K562 (cell line): ENCODE data around the gene OXSR1.

ENCODE experiments used
- CTCFL ChIP-seq: IDR thresholded peaks from 2 replicates; pipeline ENCODE4 v1.6.1; 2011; ENCODE audit warnings: borderline replicate concordance, low read depth, mild to moderate bottlenecking, moderate library complexity, low read length; ENCODE audit not compliant: insufficient read depth, poor library complexity, severe bottlenecking
- EP300 ChIP-seq: IDR thresholded peaks from 2 replicates; pipeline ENCODE4 v1.6.1; 2012; ENCODE audit warnings: low read length, improper control_type of control experiment
- ESRRB ChIP-seq: fragments of 250-450 bp; sonication (Bioruptor Pico); IDR thresholded peaks from 2 replicates; pipeline ENCODE4 v1.5.0; 2020; ENCODE audit warnings: mild to moderate bottlenecking, moderate library complexity, borderline replicate concordance
- EZH2 ChIP-seq: IDR thresholded peaks from 2 replicates; pipeline ENCODE4 v1.6.1; 2012; ENCODE audit warnings: low read depth, mild to moderate bottlenecking, inconsistent platforms, low read length, borderline replicate concordance
- MYC ChIP-seq, 2 experiments: fragments of 250-450 bp in 1 of 2; sonication (Bioruptor Pico) in 1 of 2; IDR thresholded peaks; 2 replicates each; pipeline versions ENCODE4 v1.5.1 to v1.6.1; 2012 to 2021; ENCODE audit warnings: low read depth in 2 of 2, borderline replicate concordance in 1 of 2, improper control_type of control experiment in 1 of 2, low read length in 1 of 2, mild to moderate bottlenecking in 1 of 2, moderate library complexity in 1 of 2
- POLR2AphosphoS5 ChIP-seq: IDR thresholded peaks from 2 replicates; pipeline ENCODE4 v1.6.1; 2011; ENCODE audit warnings: mild to moderate bottlenecking, low read depth, low read length, moderate library complexity; ENCODE audit not compliant: control insufficient read depth, insufficient read depth
- ZNF134 ChIP-seq: fragments of 250-450 bp; sonication (Bioruptor Pico); conservative IDR thresholded peaks from 2 replicates; pipeline ENCODE4 v1.4.0; 2020
- TF ChIP-seq, protein P1 (sequence below): fragments of 250-450 bp; sonication (Bioruptor Pico); IDR thresholded peaks from 2 replicates; pipeline ENCODE4 v1.8.0; 2022; ENCODE audit warnings: inconsistent platforms, mild to moderate bottlenecking, moderate library complexity, borderline replicate concordance
- TF ChIP-seq, protein P2 (sequence below), 3 experiments: IDR thresholded peaks in 2 of 3; conservative IDR thresholded peaks in 1 of 3; 2 replicates each; pipeline ENCODE4 v1.5.1; 2011 to 2012; ENCODE audit warnings: low read length in 3 of 3, mild to moderate bottlenecking in 3 of 3, control low read depth in 2 of 3, improper control_type of control experiment in 1 of 3, inconsistent platforms in 1 of 3, low read depth in 1 of 3, mixed read lengths in 1 of 3, moderate library complexity in 1 of 3; ENCODE audit not compliant: insufficient read depth in 2 of 3

DNA sequence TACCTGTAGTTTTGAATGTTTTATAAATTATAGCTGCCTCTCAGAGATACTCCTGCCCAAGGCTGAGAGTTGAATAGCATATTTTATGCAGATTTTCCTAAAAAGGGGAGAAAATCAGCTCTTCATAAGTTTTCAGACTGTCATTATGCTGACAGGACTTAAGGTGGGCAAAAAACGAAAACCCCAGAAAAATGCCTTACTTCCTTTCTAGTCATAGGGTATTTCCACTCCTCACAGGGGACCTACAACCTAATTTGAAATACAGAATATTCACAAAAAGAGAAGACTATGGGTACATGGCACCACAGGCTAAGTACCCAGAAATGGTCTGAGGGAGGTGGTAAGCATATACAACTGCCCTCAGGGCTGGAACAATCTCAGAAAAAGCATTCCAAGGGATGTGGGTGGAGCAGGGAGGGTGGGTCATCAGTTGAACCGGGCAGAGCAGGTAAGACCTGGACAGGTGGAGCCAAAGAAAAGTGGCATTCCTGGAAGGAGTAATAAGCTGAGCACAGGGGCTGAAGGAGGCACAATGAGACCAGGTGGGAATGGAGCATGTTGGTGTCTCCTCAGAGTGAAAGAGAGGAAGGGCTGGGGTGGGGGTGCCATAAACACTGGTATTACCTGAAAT lies 10.6 kb upstream of the OXSR1 start:
- TF ChIP-seq, protein P1, sequence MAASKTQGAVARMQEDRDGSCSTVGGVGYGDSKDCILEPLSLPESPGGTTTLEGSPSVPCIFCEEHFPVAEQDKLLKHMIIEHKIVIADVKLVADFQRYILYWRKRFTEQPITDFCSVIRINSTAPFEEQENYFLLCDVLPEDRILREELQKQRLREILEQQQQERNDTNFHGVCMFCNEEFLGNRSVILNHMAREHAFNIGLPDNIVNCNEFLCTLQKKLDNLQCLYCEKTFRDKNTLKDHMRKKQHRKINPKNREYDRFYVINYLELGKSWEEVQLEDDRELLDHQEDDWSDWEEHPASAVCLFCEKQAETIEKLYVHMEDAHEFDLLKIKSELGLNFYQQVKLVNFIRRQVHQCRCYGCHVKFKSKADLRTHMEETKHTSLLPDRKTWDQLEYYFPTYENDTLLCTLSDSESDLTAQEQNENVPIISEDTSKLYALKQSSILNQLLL (CRISPR knock-in tag), result no peak
- TF ChIP-seq, protein P2, sequence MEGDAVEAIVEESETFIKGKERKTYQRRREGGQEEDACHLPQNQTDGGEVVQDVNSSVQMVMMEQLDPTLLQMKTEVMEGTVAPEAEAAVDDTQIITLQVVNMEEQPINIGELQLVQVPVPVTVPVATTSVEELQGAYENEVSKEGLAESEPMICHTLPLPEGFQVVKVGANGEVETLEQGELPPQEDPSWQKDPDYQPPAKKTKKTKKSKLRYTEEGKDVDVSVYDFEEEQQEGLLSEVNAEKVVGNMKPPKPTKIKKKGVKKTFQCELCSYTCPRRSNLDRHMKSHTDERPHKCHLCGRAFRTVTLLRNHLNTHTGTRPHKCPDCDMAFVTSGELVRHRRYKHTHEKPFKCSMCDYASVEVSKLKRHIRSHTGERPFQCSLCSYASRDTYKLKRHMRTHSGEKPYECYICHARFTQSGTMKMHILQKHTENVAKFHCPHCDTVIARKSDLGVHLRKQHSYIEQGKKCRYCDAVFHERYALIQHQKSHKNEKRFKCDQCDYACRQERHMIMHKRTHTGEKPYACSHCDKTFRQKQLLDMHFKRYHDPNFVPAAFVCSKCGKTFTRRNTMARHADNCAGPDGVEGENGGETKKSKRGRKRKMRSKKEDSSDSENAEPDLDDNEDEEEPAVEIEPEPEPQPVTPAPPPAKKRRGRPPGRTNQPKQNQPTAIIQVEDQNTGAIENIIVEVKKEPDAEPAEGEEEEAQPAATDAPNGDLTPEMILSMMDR (IDR thresholded peaks at IDR 0.05 in 2 of 3, conservative IDR thresholded peaks at IDR 0.05 in 1 of 3; ENCODE audit: insufficient read depth in 2 of 3, low read depth in 1 of 3, low read length in 3 of 3), result no peak
- TF ChIP-seq EZH2 (no peak), ESRRB (CRISPR knock-in tag) (no peak), ZNF134 (CRISPR knock-in tag) (no peak), CTCFL (no peak), MYC (IDR thresholded peaks at IDR 0.05; ENCODE audit: low read depth, low read length) (no peak), MYC (CRISPR knock-in tag; IDR thresholded peaks at IDR 0.05; ENCODE audit: borderline replicate concordance, low read depth) (no peak), EP300 (no peak), POLR2AphosphoS5 (no peak)
